Fibroblast of skin of left quadriceps (primary cell): ENCODE results near the gene RNASE3.
"Not testable (repeated sequence)": the region's sequence is repeated elsewhere in the genome, so short reads cannot be mapped to it uniquely, and the experiment has no call there.

Source experiments
- DNase-seq, 2 experiments: peaks; one replicate each; pipeline ENCODE4 v3.0.0-alpha.2; 2013; ENCODE audit warnings: low read depth in 2 of 2

The RNASE3 gene

GRCh38 chr14:20919038-20919756 is 28.0 kb downstream of the RNASE3 start:
- DNase-seq = not testable (repeated sequence)

GRCh38 chr14:20923766-20924297 is 32.6 kb downstream of the RNASE3 start:
- DNase-seq = not testable (repeated sequence)

DNA sequence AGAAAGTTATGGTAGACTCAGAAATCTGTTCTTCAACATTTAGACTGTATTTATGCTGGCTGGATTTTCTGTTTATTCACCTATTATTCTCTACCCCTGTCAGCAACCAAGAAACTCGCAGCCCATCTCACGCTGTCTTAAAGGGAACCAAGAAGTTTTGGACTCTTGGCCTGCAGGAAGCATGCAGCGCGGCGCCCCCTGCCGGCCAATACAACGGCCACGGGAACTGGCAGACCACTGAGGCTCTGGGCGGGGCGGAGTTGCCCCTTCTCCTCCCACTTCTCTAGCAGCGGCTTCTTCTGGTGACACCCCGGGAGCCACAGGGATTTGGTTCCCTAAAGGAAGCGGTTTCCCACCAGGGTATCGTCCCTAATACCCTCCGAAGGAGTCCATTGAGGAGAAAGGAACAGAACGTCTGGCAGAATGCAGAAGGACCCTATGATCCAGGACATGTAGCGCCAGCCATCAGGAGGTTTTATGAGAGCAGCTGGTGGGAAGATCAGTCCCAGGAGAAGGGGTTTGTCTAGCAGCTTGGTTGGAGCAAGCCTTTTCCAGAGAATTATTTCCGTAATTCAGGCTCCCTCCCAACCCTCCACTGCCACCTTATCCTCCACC is 43.1 kb downstream of the RNASE3 start:
- DNase-seq = no peak

GRCh38 chr14:20935303-20935984 is 44.3 kb downstream of the RNASE3 start:
- DNase-seq = no peak
